HG02798 (cell line): ENCODE results near the gene ALK.

Experiments
- ATAC-seq: cut with Tn5 transposase; IDR thresholded peaks from one replicate; pipeline ENCODE4 v1.9.1; 2021; ENCODE audit warnings: mild to moderate bottlenecking; ENCODE audit not compliant: unreplicated experiment, poor library complexity

ALK gene

GRCh38 chr2:29910465-29910864 is 10.9 kb downstream of the ALK start:
- no peak for ATAC-seq

DNA sequence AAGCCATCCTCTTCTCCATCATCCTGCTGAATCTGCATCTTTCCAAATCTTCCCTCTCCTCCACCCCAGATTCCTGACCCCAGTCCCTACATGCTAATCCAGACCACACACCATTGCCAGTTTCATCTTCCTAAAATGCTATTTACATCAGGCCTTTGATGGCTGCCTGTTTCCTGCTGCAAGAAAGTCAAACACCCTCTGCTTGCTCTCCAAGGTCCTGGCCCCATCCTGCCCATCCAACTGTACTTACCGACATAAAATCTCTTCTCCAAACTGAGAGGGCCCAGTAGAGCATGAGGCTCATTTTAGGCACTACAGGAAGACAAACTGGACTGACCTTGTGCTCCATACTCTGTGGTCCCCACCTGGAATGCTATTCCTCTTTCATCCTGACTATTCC is 19.0 kb downstream of the ALK start:
- ATAC-seq = no peak

GRCh38 chr2:29900971-29901633 is 20.3 kb downstream of the ALK start:
- no peak for ATAC-seq

- ATAC-seq = no peak
Observed at GRCh38 chr2:29898999-29899398, 22.4 kb downstream of the ALK start.

GRCh38 chr2:29894822-29895614 is 26.4 kb downstream of the ALK start:
- no peak for ATAC-seq

DNA sequence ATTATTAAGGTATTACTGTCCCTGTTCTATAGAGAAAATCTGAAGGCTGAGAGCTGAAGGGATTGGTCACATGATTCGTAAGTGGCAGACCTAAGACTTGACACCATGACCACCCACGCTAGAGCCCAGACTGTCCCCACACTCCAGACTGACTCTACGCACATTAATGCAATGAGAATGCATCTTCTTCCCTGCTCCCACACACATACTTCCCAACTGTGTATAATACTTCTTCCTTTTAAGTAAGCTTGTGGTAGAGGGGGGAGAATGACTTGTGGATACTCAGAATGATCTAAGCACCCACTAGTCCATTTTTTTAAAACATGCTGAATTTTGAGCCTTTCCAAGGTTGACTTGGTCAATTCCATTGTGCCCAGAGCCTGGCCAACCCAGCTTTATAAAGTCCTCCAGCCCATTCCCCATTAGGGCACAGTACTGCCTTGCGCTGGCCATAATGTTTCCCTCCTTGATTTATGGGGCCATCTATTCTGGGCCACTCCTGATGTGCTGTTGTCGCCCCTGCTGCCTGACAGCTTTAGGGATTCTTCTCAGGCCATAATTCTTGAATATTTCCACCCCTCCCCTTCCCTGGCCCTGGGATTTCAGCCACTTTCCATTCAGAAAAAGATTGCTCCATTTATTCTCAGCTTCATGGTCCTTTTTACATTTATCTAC is 28.7 kb downstream of the ALK start:
- ATAC-seq = no peak

- no peak for ATAC-seq
Observed at GRCh38 chr2:29881089-29881730, 40.2 kb downstream of the ALK start.

GRCh38 chr2:29880084-29880483 is 41.3 kb downstream of the ALK start:
- ATAC-seq = no peak

- ATAC-seq = no peak
Observed at GRCh38 chr2:29879456-29879855, 41.9 kb downstream of the ALK start.

GRCh38 chr2:29878898-29879297 is 42.5 kb downstream of the ALK start:
- ATAC-seq = no peak

GRCh38 chr2:29876374-29876773 is 45.0 kb downstream of the ALK start:
- ATAC-seq = no peak

- no peak for ATAC-seq
Observed at GRCh38 chr2:29874745-29875144, 46.6 kb downstream of the ALK start.

DNA sequence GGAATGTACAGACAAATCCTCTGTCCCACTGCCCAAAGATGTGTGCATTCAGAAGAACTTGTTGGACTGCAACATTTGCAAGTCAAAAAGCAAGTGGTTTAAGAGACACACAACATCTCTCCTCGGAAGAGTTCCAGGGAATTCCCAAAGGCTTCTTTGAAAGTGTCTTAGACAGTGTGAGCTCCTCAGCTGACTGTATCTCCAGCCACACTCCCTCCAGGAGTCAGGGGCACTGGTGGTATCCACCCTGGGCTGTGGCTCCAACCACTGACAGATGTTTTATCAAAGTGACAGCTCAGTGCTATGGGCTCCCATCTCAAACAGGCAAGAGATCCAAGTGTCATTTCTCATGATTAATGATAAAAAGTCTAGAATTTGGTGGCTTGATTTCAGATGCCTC is 48.5 kb downstream of the ALK start:
- ATAC-seq = no peak

DNA sequence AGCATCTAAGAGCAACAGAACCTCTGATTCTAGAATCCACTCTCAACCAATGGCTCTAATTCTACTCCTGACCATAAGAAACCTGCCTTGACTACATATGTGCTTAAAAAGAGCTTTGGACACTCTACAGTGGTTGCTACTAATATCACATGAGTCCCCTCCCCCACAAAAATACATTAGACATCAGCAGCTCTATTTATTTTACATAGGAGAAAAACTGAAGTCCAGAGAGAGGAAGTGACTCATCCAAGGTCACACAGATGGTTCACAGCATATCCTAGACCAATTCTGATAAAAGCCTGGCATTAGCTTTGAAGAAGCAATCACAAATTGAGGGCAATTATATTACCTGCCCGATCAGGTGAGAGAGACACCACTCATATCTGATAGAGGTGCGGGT is 49.8 kb downstream of the ALK start:
- no peak for ATAC-seq

DNA sequence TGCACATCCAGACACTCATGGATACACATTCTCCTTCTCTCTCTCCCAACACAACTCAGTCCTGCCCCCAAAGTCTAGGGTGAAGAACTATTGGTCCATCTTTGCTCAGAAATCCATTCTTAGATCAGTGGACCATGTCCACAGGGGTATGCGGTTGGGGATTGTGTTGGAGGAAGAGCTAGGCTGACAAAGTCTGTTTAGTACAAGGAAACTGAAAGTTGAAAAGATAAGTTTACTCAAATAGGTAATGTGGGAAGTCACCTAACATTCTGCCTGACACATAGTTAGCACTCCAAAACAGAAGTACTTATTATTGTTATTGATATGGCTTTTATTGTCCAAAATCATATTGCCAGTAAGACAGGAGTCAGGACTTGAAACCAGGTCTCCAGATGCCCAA is 55.9 kb downstream of the ALK start:
- no peak for ATAC-seq

DNA sequence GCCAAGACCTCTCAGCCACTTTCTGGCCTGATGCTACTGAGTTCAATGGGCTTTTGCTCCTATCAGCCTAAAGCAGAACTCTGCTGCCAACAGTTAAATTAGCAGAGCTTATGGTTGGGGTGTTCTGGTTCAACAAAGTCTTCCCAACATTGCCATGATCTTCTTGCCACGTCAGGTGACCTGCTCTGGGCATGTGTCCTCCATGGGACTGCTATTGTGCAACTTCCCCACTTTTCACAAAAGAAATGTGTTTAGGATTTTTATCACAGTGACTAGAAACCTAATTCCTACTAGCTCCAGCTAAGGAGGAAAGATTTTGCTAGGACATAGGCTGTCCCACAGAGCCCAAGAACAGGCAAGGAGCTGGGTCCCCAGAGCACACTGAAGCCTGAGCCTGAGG is 56.4 kb downstream of the ALK start:
- ATAC-seq = no peak

- ATAC-seq = no peak
Observed at GRCh38 chr2:29855924-29856639, 65.3 kb downstream of the ALK start.

DNA sequence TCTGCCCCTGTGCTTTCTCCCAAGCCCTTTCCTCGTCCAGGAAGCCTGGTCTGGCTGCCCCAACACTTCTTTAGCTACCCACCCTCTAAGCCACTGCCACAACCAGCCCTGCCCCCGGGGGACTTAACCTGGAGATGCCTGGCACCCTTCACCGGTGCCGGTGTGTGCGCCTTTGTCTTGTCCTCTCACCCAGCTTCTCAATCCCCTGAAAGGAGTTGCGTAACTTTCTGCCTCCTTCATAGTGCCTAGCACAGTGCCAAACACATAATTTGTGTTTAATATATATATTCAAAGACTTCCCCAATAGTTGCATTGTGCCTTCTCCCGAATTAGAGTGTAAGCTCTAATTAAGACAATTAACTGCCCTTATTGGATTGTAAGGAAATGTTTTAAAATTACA is 70.6 kb downstream of the ALK start:
- ATAC-seq = no peak

DNA sequence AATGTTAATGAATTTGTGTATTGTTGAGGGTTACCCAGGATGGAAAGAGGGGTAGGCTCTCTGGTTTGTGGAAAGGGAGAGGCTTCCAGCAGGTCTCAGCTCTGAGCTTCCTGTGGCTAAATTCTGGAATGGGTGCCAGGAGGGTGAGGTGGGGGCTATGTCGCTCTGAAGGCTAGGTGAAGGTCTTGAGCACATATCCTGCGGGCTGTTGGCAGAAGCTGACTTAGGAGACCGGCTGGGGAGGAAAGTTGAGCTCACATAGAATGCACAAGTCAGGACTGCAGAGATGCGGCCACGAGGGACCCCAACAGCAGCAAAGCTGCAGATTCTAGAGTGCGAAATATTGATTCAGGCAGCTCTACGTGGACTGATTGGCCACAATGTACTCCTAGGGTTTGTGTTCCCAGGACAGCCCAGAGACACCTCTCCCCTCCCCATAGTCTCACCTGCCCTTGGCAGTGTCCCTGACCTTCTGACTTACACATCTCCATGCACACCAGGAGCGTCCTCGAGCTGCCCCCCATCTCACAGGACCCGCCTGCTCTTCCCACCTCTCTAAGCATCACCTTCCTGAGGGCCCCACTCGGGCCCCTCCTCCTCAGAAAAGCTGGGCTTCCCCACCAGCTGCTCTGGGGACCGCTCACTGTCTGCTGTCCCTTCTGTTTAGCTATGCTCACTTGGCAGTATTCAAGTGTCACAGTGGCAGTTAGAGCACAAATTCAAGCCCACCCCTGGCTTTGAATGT is 72.6 kb downstream of the ALK start:
- ATAC-seq = no peak

- ATAC-seq = no peak
Observed at GRCh38 chr2:29847886-29848285, 73.5 kb downstream of the ALK start.
